ENCODE results near the gene CCDC7.
A peak's percentile ranks its signal among the peaks of the same experiment; 100 is the strongest.
"Not testable (repeated sequence)": the region's sequence is repeated elsewhere in the genome, so short reads cannot be mapped to it uniquely, and the experiment has no call there.

CCDC7 gene

DNA sequence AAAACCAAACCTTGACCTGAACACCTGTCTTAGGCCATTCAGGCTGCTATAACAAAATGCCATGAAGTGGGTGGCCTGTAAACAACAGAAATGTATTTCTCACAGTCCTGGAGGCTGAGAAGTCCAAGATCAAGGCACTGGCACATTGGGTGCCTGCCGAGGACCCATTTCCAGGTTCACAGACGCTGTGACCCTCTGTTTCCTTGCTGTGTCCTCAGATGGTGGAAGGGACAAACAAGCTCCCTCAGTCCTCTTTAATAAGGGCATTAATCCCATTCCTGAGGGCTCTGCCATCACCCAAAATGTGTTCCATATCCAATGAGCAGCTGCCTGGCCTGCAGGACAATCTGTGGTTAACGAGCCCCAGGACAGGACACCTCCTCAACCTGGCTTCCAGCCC is 444.5 kb downstream of the CCDC7 start:
- DNase-seq: no peak

DNA sequence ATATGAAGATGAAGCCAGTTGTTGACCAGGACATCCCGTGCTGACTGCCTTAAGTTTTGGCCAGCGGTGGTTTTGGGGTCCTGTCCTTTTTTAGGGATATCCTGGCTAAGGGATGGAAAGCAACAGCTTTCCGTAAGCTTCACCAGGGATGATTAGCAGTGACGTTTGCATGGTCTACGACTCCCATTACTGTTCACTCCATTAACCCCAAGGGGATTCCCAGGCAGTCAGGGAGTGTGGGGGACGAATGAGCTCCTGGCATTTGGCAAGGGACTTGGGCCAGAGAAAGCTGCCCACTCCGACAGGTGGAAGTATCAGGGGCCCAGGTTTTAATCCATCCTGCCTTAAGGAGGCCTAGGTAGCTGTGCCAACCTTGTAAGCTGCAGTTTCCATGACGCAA is 445.3 kb downstream of the CCDC7 start:
- no peak for DNase-seq

DNA sequence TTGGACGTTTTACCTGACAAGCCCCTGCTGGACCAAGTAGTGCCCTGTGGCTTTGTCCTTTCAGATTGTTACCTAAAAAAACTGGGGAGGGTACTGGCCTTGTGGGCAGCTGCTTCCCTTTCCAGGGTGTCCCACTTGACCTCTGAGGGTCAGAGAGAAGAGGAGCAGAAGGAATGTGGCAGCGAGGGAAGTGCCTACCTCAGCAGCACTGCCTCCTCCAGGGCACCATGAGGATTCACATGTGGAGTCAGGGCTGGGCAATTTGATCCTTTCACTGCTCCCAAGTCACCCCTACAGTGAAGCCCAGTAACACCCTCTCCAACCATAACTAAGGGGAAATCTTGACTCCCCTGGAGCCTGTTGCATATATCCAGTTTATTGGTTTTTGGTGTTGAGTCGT is 447.5 kb downstream of the CCDC7 start:
- no peak for DNase-seq

DNA sequence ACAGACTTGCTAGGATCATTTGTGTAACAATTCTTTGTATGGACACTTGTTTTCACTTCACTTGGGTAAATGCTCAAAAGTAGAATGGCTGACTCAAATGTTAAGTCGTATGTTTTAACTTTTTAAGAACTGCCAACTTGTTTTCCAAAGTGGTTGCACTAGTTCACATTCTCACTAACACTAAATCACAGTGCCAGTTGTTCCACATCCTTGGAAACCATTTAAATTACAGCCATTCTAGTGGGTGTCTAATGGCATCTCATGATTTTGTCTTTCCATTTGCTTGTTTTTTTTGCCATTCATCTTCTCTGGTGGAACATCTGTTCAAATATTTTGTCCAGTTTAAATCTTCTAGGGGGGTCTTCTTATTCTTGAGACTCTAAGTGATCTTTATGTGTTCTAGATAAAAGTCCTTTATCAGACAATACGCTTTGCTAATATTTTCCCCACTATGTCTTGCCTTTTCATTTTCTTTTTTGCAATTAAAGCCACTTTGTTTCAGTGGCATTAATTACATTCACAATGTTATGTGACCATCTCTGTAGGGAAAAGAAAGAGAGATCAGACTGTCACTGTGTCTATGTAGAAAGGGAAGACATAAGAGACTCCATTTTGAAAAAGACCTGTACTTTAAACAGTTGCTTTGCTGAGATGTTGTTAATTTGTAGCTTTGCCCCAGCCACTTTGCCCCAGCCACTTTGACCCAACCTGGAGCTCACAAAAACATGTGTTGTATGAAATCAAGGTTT is 448.1 kb downstream of the CCDC7 start:
- DNase-seq: no peak

DNA sequence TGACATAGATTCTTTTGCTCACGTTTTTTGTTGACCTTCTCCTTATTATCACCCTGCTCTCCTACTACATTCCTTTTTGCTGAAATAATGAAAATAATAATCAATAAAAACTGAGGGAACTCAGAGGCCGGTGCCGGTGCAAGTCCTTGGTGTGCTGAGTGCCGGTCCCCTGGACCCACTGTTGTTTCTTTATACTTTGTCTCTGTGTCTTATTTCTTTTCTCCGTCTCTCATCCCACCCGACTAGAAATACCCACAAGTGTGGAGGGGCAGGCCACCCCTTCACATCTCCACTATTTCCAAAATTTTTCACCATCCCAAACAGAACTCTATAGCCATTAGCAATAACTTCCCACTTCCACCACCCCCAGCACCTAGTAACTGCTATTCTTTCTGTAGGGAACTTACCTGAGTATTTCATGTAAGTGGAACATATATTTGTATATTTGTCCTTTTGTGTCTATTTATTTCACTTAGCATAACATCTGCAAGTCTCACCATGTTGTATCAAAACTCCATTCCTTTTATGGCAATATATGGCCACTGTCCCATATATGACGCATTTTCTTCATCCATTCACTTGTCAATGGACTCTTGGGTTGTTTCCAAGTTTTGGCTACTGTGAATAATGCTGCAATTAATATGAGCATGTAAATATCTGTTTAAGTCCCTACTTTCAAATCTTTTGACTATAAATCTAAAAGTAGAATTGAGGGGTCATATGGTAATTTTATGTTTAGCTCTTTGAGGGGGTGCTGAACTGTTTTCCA is 449.4 kb downstream of the CCDC7 start:
- not testable (repeated sequence) for DNase-seq

DNA sequence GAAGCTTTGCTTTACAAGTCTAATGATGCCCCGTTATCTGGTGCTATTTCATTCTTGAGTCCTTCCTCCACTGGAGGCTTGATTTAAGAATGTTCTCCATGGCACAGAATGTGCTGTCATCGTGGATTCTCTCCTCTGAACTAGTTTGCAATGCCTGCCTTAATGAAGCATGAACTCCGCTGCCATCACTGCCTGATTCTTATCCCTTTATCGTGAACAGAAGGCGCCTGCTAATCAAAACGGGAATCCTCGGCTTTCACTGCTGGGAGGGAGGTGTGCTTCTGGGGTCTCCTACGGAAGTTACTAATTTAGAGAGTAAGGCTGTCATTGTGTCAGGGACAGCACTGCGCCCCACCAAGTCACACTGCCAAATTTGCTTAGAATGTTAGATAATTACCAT is 455.9 kb downstream of the CCDC7 start:
- peak; percentile 62 for DNase-seq

DNA sequence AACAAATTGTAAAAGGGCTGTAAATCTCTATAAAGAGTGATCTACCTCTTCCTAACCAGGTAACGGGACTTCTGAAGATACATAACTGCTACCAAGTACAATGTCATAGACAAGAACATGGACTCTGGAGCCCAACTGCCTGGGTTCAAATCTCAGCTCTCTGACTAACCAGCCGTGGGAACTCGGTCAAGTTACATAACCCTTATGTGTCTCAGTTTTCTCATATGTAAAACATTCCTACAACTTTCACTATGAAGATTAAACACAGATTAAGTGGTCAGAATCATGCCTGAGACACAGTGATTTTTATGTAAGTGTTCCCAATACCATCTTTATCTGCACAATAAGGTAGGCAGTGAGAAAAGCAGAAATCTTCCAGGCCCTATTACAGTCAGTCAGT is 459.5 kb downstream of the CCDC7 start:
- DNase-seq: no peak

DNA sequence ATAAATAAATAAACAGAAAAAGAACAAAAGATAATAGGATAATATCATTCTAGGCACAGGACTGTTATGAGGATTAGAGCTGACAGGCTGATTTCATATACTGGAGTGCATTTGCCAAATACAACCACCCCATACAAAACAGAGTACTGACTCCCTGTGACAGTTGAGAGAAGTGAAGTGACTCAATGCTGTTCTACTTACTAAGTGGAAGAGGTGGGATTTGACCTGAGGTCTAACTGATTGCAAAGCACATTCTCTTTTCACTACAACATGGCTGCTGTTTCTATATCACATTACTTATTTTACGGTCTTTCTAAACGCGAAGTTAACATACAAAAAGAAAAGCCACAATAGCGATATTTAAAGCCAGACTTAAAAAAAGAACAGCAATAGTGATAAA is 460.7 kb downstream of the CCDC7 start:
- DNase-seq: no peak

DNA sequence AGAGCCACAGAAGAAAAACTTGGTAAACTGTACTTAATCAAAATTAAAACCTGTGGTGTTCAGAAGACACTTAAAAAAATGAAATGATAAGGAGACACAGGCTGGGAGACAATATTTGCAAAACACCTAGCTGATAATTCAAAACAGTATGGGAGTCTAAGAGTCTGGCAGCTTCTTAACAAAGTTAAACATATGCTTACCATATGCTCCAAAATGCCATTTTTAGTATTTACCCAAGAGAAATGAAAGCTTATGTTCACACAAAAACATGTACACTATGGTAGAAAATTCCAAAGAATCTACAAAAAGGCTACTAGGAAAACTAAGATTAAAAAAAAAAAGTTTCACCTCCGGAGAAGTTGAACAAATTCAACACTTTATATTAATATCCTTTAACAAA is 463.5 kb downstream of the CCDC7 start:
- DNase-seq: peak; percentile 8

DNA sequence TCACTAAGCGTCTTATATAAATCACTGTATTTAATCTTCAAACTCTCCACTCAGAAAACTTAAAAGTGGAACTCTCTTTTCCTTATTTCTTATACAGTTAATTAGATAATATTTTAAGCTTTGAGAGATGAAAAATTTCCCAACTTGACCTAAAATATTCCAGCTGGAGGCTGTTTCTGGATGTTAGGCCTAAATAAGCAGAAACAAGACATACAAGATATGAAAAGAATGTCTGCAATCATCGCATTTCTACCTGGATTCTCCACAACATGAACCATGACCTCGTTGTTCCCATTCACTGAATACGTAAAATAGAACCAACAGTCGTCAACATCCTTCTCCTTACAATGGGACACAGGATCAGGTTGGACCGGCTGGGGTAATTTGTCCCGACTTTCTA is 464.0 kb downstream of the CCDC7 start:
- not testable (repeated sequence) for DNase-seq

DNA sequence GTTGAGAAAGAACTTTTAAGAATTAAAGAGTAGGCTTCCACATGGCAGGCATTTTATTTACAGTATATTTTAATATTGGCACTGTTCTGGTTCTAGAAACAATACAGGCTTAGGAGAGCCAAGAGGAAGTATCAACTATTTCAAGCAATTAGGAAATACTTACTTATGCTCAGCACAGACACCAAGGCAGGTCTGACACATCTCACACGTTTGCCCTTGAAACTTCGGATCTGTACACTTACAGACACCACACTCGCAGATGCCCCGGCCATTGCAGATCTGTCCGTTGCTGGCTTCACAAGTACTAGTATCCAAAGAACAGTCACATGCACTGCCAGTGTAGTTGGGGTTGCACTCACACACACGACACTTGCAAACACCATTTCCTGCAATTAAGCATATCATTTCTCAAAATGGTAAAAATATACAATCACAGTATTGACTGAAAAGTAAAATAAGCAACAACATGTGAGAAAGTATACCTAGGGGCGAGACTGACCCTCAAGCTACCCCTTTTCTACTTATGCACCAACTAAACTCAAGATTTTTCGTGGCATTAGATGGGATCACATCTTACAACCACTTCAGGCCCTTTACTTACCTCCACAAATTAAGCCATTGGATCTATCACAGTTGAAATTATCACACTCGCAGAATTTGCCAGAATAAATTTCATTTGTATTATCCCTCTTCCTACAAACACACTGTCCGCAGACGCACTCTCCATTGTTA is 465.5 kb downstream of the CCDC7 start:
- DNase-seq: no peak

DNA sequence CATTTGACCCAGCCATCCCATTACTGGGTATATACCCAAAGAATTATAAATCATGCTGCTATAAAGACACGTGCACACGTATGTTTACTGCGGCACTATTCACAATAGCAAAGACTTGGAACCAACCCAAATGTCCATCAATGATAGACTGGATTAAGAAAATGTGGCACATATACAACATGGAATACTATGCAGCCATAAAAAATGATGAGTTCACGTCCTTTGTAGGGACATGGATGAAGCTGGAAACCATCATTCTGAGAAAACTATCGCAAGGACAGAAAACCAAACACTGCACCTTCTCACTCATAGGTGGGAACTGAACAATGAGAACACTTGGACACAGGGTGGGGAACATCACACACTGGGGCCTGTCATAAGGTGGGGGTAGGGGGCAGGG is 471.9 kb downstream of the CCDC7 start:
- not testable (repeated sequence) for DNase-seq

DNA sequence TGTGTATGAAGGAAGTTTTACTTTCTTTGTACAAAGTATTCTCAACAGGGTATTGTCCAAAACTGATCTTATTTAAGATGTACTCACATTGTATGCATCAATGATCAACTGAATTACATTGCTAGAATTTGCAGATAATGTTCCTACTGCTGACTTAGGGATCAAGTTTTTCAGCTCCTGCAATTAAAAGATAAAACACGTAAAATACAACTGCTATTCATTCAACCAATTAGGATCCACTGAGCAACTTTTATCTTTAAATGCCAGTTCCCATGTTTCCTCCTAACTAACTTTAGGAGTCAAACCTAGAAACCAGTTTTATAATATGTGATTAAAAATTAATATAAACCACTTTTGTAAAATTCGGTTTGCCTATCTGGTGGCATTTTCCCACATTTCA is 476.2 kb downstream of the CCDC7 start:
- DNase-seq: no peak

DNA sequence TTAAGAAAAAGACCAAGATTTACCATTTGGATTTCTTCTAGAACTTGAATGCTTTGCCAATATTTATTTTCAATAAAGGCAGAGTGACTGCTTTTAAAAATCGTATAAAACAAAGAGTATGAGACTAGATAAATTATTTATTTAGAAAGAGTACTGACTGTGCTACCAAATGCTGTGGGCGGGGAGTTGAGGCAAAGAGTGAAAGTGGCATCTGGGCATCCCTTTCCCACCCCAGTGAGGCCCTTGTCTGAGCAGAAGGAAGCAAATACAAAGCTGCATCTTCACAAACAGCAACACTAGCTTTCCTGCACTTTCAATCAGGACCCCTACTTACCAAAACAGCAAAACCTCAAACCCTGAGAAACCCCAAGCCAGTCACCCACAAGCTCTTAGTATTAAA is 477.2 kb downstream of the CCDC7 start:
- DNase-seq: no peak

DNA sequence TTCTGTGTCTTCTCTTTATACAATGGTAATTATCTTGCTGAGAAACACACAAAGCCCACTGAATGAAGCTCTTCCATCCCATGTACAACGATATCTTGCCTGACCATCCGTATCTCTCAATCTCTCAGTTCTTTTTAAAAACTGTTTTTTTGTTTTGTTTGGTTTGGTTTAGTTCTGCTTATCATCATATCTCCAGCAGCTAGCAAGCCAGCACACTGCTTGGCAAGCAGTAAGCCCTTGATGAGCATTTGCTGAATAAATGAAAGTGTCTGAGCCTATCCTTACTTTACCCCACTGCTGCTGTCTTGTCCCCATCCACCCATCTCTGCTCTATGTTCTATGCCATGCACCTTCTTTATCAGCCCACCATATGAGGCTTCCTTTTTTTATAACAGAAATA is 477.9 kb downstream of the CCDC7 start:
- no peak for DNase-seq
